ENCODE data around the gene MBP. TPM values are rescaled to one million over a fixed set of nuclear protein-coding genes. Genes with fewer than 3 reads are reported as not detected.

The MBP gene
- polyA plus RNA-seq (2011; rRNA removed) (4.7 and 5.3 TPM in 2 replicates), polyA minus RNA-seq (2011; rRNA and poly(A)+ RNA removed) (5.9 and 10.9 TPM in 2 replicates)

DNA sequence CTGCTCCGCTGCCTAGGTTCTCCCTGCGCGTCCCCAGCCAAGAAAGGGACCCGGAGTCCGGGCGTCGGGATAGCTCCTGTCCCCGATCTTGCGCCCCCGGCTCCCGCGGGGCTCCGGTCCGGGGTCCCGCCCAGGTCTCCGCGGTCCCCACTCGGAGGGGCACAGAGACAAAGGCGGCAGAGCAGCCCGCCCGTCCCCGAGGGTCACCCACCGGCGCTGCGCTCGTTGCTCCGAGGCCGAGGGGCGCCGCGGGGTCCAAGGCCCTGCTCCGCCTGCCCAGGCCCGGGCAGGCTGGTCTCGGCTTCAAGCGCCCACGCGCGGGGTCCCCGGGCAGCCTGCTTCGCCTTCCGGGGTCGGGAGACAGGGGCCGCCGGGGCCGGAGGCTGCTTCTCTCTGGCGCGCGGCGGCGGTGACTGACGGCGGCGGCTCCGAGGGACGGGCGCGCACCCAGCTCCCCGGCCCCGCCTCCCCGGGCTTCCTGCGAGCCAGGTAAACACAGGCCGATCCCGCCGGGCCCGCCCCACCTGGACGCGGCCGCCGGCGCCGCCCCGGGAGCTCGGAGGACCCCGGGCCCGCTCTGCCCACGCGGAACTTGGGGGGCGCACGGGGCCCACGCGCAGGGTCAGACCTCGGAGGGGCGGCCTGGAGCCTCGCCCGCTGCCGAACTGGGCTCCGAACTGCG lies at the start of gene MBP:
Gene MBP, minus strand, starts transcription at position 415 of the 682 bp plus-strand sequence. CDS start 27,522 bp downstream, outside the sequence.
- TF ChIP-seq, protein P1, sequence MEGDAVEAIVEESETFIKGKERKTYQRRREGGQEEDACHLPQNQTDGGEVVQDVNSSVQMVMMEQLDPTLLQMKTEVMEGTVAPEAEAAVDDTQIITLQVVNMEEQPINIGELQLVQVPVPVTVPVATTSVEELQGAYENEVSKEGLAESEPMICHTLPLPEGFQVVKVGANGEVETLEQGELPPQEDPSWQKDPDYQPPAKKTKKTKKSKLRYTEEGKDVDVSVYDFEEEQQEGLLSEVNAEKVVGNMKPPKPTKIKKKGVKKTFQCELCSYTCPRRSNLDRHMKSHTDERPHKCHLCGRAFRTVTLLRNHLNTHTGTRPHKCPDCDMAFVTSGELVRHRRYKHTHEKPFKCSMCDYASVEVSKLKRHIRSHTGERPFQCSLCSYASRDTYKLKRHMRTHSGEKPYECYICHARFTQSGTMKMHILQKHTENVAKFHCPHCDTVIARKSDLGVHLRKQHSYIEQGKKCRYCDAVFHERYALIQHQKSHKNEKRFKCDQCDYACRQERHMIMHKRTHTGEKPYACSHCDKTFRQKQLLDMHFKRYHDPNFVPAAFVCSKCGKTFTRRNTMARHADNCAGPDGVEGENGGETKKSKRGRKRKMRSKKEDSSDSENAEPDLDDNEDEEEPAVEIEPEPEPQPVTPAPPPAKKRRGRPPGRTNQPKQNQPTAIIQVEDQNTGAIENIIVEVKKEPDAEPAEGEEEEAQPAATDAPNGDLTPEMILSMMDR (IDR thresholded peaks at IDR 0.05; ENCODE audit: low read depth, low read length): no peak
- Histone ChIP-seq H3K27ac (ENCODE audit: low read depth, low read length) (no peak within 1 kb of the TSS), H3K9me3 (ENCODE audit: control insufficient read depth, insufficient read depth, low read length) (no peaks in the 10 kb centered on the region; the same call in 1 of the 2 replicates), H3K4me3 (ENCODE audit: low read depth, low read length) (peak within 1 kb of the TSS; percentile 58), H3K27me3 (ENCODE audit: control insufficient read depth, insufficient read depth, low read length) (peaks cover 11% of the 10 kb centered on the region)
- ChIA-PET POLR2A (interaction anchor here (0.6 kb wide), 1 partner anchor 47 kb away, joined by 3 read pairs; no protein-coding TSS in a partner anchor), CTCF (interaction anchor here (1.0 kb wide), 1 partner anchor 75 kb away, joined by 3 read pairs; no protein-coding TSS in a partner anchor)
- DNase-seq (ENCODE audit: low read depth, low spot score): no peak

DNA sequence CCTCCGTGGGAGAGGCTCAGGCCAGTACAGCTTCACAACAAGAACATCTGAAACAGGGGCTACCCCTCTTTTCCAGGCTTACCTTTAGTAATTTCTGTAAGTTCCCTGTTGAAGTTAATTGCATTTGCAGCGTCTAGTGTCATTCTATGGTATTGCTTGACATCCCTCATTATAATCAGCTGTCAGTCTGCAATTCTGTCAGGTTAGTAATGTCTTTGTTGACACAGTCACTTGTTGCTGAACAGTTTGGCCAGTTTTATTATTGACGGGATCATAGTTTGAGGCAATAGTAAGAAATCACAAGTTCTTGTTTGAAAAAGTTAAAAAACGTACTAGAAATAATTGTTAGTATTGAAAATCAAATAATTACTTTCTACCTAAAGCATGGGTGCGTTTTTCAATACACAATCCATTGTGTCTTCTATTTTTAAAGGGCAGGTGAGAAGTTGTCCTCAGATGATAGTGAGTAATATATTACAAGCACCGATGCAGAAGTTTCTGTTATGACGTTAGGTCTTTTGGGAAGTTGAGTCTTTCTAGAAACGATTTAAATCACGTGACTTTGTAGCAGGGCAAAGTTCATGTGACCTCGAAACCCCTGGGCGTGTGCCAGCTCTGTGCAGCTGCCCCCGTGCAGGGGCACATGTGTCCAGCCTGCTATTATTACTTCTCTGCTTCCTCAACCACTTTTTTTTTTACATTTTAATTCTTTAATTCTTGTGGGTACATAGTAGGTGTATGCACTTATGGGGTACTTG lies 49.5 kb upstream of the MBP start:
- H3K27me3 ChIP-seq (ENCODE audit: control insufficient read depth, insufficient read depth, low read length): peaks cover 2% of the 10 kb centered on the region
- no peak for DNase-seq (ENCODE audit: low read depth, low spot score)
- ChIA-PET CTCF (interaction anchor here (1.3 to 2.0 kb wide), 2 partner anchors 30 to 182 kb away, joined by 4 to 9 read pairs; no protein-coding TSS in a partner anchor), POLR2A (no interaction called here)
- TF ChIP-seq, protein P1 (IDR thresholded peaks at IDR 0.05; ENCODE audit: low read depth, low read length): no peak
- no peak overlapping the region for H3K4me3 ChIP-seq (ENCODE audit: low read depth, low read length)
- no peak overlapping the region for H3K27ac ChIP-seq (ENCODE audit: low read depth, low read length)
- peaks cover 15% of the 10 kb centered on the region for H3K9me3 ChIP-seq (ENCODE audit: control insufficient read depth, insufficient read depth, low read length)

DNA sequence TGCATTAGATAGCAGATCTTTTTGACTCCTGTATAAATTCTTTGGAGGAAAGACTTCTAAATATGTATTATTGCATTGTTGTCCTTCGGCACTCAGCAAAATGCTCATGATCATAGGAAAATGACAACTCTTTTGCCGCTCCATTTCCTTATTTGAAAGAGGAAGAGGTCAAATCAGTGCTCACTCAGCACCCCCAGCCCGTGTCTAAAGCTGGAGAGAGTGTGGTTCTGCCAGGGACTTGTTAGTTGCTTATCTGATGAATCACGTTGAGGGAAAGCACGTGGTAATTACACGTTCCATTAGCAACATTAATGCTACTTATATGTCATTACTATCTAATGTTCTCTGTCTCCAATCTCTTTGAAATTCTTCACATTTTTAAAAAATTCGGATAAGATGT lies 46.0 kb upstream of the MBP start:
- DNase-seq (ENCODE audit: low read depth, low spot score): no peak
- peaks cover 2% of the 10 kb centered on the region for H3K27me3 ChIP-seq (ENCODE audit: control insufficient read depth, insufficient read depth, low read length)
- no peaks in the 10 kb centered on the region for H3K9me3 ChIP-seq (ENCODE audit: control insufficient read depth, insufficient read depth, low read length)
- H3K27ac ChIP-seq (ENCODE audit: low read depth, low read length): no peak overlapping the region
- POLR2A ChIA-PET: no interaction called here
- no peak overlapping the region for H3K4me3 ChIP-seq (ENCODE audit: low read depth, low read length)
- TF ChIP-seq, protein P1 (IDR thresholded peaks at IDR 0.05; ENCODE audit: low read depth, low read length): no peak
- CTCF ChIA-PET: no interaction called here

DNA sequence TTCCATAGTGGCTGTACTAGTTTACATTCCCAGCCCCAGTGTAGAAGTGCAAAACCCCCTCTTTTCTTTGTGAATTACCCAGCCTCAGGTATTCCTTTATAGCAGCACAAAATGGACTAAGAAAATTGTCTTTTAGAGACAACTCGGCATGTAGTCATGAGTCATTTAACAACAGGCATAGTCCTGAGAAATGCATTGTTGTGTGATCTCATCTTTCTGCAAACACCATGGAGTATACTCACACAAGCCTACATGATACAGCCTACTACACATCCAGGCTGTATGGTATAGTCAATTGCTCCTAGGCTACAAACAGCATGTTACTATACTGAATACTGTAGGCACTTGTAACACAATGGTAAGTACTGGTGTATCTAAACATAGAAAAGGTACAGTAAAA lies 44.4 kb upstream of the MBP start:
- POLR2A ChIA-PET: no interaction called here
- Histone ChIP-seq H3K27ac (ENCODE audit: low read depth, low read length) (no peak overlapping the region), H3K4me3 (ENCODE audit: low read depth, low read length) (no peak overlapping the region), H3K27me3 (ENCODE audit: control insufficient read depth, insufficient read depth, low read length) (peaks cover 2% of the 10 kb centered on the region), H3K9me3 (ENCODE audit: control insufficient read depth, insufficient read depth, low read length) (no peaks in the 10 kb centered on the region)
- DNase-seq (ENCODE audit: low read depth, low spot score): peak; percentile 11
- CTCF ChIA-PET: interaction anchor here (1.0 to 1.1 kb wide), 2 partner anchors 193 to 255 kb away, joined by 3 to 8 read pairs; no protein-coding TSS in a partner anchor
- TF ChIP-seq, protein P1 (IDR thresholded peaks at IDR 0.05; ENCODE audit: low read depth, low read length): no peak

Measured in AG04450 (cell line).